GM12878 (cell line): ENCODE data around the gene KRT72. TPM values are rescaled to one million over a fixed set of nuclear protein-coding genes. Genes with fewer than 3 reads are reported as not detected.

Experiments used
- ATAC-seq: fragments of 200-7000 bp; cut with Tn5 transposase; 3 replicates; pipeline ENCODE4 v1.9.1; 2020; ENCODE audit warnings: mild to moderate bottlenecking, moderate library complexity
- BruUV-seq: library from RNA; stranded (reverse); fragments of 400-500 nt; replicated peaks from 2 replicates; lab custom pipeline; 2021; lab: Mats Ljungman, UMichigan
- CTCF ChIA-PET: fragments of 300-600 bp; sonication (Branson Sonifier 250); formaldehyde crosslinking; extraction: SDS; loops from one replicate; lab custom pipeline; 2021; ENCODE audit warnings: inconsistent platforms; lab: Yijun Ruan, JAX
- POLR2A ChIA-PET: fragments of 350-600 bp; formaldehyde crosslinking; extraction: SDS; loops from one replicate; lab custom pipeline; 2021; ENCODE audit warnings: inconsistent platforms; lab: Charles Lee
- RAD21 ChIA-PET: fragments of 300-600 bp; sonication (Branson Sonifier 250); formaldehyde crosslinking; loops from one replicate; lab custom pipeline; 2023; ENCODE audit warnings: antibody characterized with exemption; ENCODE audit not compliant: unreplicated experiment; lab: Charles Lee
- SMC1A ChIA-PET: fragments of 300-600 bp; sonication (Branson Sonifier 250); formaldehyde crosslinking; loops from one replicate; lab custom pipeline; 2023; ENCODE audit not compliant: unreplicated experiment, uncharacterized antibody; lab: Charles Lee
- DNase-seq: peaks from one replicate; pipeline ENCODE4 v3.0.0-alpha.2; 2011; ENCODE audit warnings: low read depth, low spot score
- FAIRE-seq: peaks from 3 replicates; lab custom pipeline; 2011; peaks lifted over from hg19 to GRCh38; lab: Jason Lieb, UNC
- H2AFZ ChIP-seq: 2 replicates; pipeline ENCODE4 v1.6.0; 2011; ENCODE audit warnings: low read depth, low read length, control low read depth; ENCODE audit not compliant: control insufficient read depth
- H3K27ac ChIP-seq: 2 replicates; pipeline ENCODE4 v1.5.1; 2011; ENCODE audit warnings: control low read depth; ENCODE audit not compliant: control insufficient read depth, insufficient read depth
- H3K27me3 ChIP-seq, 2 experiments: replicated peaks in 1 of 2; 2 replicates each; pipeline versions ENCODE4 v1.6.0 to v1.6.1; 2011; ENCODE audit warnings: low read length in 1 of 2; ENCODE audit not compliant: control insufficient read depth in 2 of 2, insufficient read depth in 2 of 2
- H3K36me3 ChIP-seq, 2 experiments: 2 replicates each; pipeline ENCODE4 v1.5.1; 2011; ENCODE audit warnings: low read length in 1 of 2; ENCODE audit not compliant: control insufficient read depth in 2 of 2, insufficient read depth in 2 of 2
- H3K4me1 ChIP-seq: 2 replicates; pipeline ENCODE4 v1.6.1; 2011; ENCODE audit warnings: mild to moderate bottlenecking, low read length, moderate library complexity, mixed read lengths; ENCODE audit not compliant: control insufficient read depth, insufficient read depth
- H3K4me2 ChIP-seq: 2 replicates; pipeline ENCODE4 v1.6.0; 2011; ENCODE audit warnings: control low read depth; ENCODE audit not compliant: control insufficient read depth, insufficient read depth
- H3K4me3 ChIP-seq: fragments of 200-600 bp; sonication (generic); 2 replicates; pipeline ENCODE4 v1.5.1; 2016
- H3K79me2 ChIP-seq: 2 replicates; pipeline ENCODE4 v1.6.0; 2011; ENCODE audit warnings: low read length; ENCODE audit not compliant: control insufficient read depth, insufficient read depth
- H3K9ac ChIP-seq: 2 replicates; pipeline ENCODE4 v1.8.0; 2011; ENCODE audit warnings: low read length, control low read depth, mixed read lengths; ENCODE audit not compliant: control insufficient read depth, insufficient read depth
- H3K9me3 ChIP-seq: replicated peaks from 3 replicates; pipeline ENCODE4 v1.5.1; 2011; ENCODE audit warnings: mild to moderate bottlenecking, low read length; ENCODE audit not compliant: control insufficient read depth, insufficient read depth
- H4K20me1 ChIP-seq: 2 replicates; pipeline ENCODE4 v1.6.0; 2011; ENCODE audit not compliant: control insufficient read depth, insufficient read depth
- ATF2 ChIP-seq: IDR thresholded peaks from 2 replicates; pipeline ENCODE4 v1.6.1; 2012; ENCODE audit warnings: low read length, inconsistent platforms
- CBFB ChIP-seq: IDR thresholded peaks from 2 replicates; pipeline ENCODE4 v1.6.1; 2016; ENCODE audit warnings: antibody characterized with exemption, low read depth
- HSF1 ChIP-seq: fragments of 150-350 bp; IDR thresholded peaks from 2 replicates; pipeline ENCODE4 v1.6.1; 2014; ENCODE audit warnings: mild to moderate bottlenecking, low read depth, low read length
- LARP7 ChIP-seq: fragments of 450-650 bp; IDR thresholded peaks from 2 replicates; pipeline ENCODE4 v1.6.1; 2017; ENCODE audit warnings: mild to moderate bottlenecking
- MYB ChIP-seq: fragments of 150-350 bp; IDR thresholded peaks from 2 replicates; pipeline ENCODE4 v1.6.1; 2014; ENCODE audit warnings: mild to moderate bottlenecking, low read depth, low read length, borderline replicate concordance
- POLR2AphosphoS2 ChIP-seq: IDR thresholded peaks from 2 replicates; pipeline ENCODE4 v1.6.1; 2011; ENCODE audit warnings: low read depth, mild to moderate bottlenecking, low read length, improper control_type of control experiment, moderate library complexity
- SIN3A ChIP-seq: IDR thresholded peaks from 2 replicates; pipeline ENCODE4 v1.6.1; 2012; ENCODE audit warnings: low read depth, low read length, improper control_type of control experiment
- SMC3 ChIP-seq: IDR thresholded peaks from 2 replicates; pipeline ENCODE4 v1.6.1; 2011; ENCODE audit warnings: low read length, improper control_type of control experiment, borderline replicate concordance
- SRF ChIP-seq, 2 experiments: IDR thresholded peaks; 2 replicates each; pipeline ENCODE4 v1.6.1; 2011; ENCODE audit warnings: low read depth in 2 of 2, low read length in 2 of 2, mild to moderate bottlenecking in 1 of 2, moderate library complexity in 1 of 2
- ZBED1 ChIP-seq: IDR thresholded peaks from 2 replicates; pipeline ENCODE4 v1.6.1; 2016; ENCODE audit warnings: borderline replicate concordance
- WGBS: methylation state at CpG from one replicate; pipeline ENCODE4 v1.1.6; 2016; ENCODE audit warnings: low lambda C conversion rate; ENCODE audit not compliant: insufficient replicate concordance, insufficient coverage; ENCODE audit errors: missing lambda C conversion rate; 5-methylcytosine and 5-hydroxymethylcytosine counted together
- in situ Hi-C: fragments of 300-500 bp; cut with MboI; formaldehyde crosslinking; loops from 9 replicates; pipeline ENCODE4 v1.14.3; 2018; ENCODE audit warnings: mixed read lengths
- intact Hi-C: fragments of 100-400 bp; cut with micrococcal nuclease; formaldehyde crosslinking; loops from one replicate; pipeline ENCODE4 v1.14.2; 2022; ENCODE audit not compliant: unreplicated experiment
- polyA plus RNA-seq, 11 experiments: library from polyadenylated mRNA; depleted of rRNA in 4 of 11; unstranded in 6 of 11; stranded (reverse) in 5 of 11; fragments of >200 nt; fragmentation: Nextera tagmentation in 4 of 11; fragmentation: Illumina TruSeq in 1 of 11; extraction: Ambion mirVana in 4 of 11; extraction: Trizol in 1 of 11; gene quantifications; 1 replicate in 1 of 11; 2 replicates in 10 of 11; pipeline versions ENCODE4 v1.2.1 to v1.2.3, GENCODE V29; 2011 to 2016; ENCODE audit warnings: inconsistent platforms in 2 of 11, missing spikeins in 2 of 11, low read depth in 1 of 11
- total RNA-seq, 4 experiments: library from RNA; depleted of rRNA in 3 of 4; stranded (reverse); fragments of >200 nt in 3 of 4; fragmentation: Illumina TruSeq in 1 of 4; extraction: Trizol in 1 of 4; gene quantifications; 2 replicates each; pipeline versions ENCODE4 v1.2.1 to v1.2.3, GENCODE V29; 2013 to 2021
- TF ChIP-seq, protein P1 (sequence below): IDR thresholded peaks from 2 replicates; pipeline ENCODE4 v1.6.1; 2012; ENCODE audit warnings: low read depth, low read length, improper control_type of control experiment
- TF ChIP-seq, protein P2 (sequence below): fragments of 450-650 bp; IDR thresholded peaks from 2 replicates; pipeline ENCODE4 v1.6.1; 2018; ENCODE audit warnings: borderline replicate concordance, mild to moderate bottlenecking; ENCODE audit not compliant: partially characterized antibody

KRT72 gene
- total and polyA plus RNA-seq, 10 of the 15 experiments (the other 5 are each of a cell fraction or from before 2014, with no cell fraction given) = not detected

GRCh38 chr12:52555577-52555976, 45.7 kb downstream of the KRT72 start:
- Histone ChIP-seq H3K27ac (no peak overlapping the region), H3K9me3 (no peaks in the 10 kb centered on the region), H3K4me3 (no peak overlapping the region), H4K20me1 (no peaks in the 10 kb centered on the region), H3K9ac (no peak overlapping the region), H3K4me1 (no peaks in the 10 kb centered on the region), H2AFZ (no peak overlapping the region), H3K4me2 (no peak overlapping the region), H3K36me3 (no peaks in the 10 kb centered on the region), H3K27me3 (peaks cover 4 to 5% of the 10 kb centered on the region in 2 experiments; a peak in 3 of 4 replicates), H3K79me2 (no peaks in the 10 kb centered on the region)
- ATAC-seq (no peak), DNase-seq (no peak), FAIRE-seq (no peak)
- RAD21 ChIA-PET = no interaction called here
- in situ Hi-C loops (no loop called here), intact Hi-C loops (no loop called here)
- POLR2A ChIA-PET = no interaction called here
- BruUV-seq = no TSS peak
- CTCF ChIA-PET = no interaction called here
- WGBS = 4% methylated on average over 6 of the region's 6 CpGs
- SMC1A ChIA-PET = no interaction called here
- no peak for TF ChIP-seq LARP7
- no peak for TF ChIP-seq ZBED1
- no peak for TF ChIP-seq SRF (IDR thresholded peaks at IDR 0.05; ENCODE audit: low read depth in 2 of 2, low read length in 2 of 2)
- no peak for TF ChIP-seq SIN3A
- TF ChIP-seq MYB = no peak
- no peak for TF ChIP-seq SMC3
- no peak for TF ChIP-seq HSF1
- TF ChIP-seq, protein P1, sequence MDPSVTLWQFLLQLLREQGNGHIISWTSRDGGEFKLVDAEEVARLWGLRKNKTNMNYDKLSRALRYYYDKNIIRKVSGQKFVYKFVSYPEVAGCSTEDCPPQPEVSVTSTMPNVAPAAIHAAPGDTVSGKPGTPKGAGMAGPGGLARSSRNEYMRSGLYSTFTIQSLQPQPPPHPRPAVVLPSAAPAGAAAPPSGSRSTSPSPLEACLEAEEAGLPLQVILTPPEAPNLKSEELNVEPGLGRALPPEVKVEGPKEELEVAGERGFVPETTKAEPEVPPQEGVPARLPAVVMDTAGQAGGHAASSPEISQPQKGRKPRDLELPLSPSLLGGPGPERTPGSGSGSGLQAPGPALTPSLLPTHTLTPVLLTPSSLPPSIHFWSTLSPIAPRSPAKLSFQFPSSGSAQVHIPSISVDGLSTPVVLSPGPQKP = no peak
- no peak for TF ChIP-seq POLR2AphosphoS2
- TF ChIP-seq ATF2 = no peak
- TF ChIP-seq CBFB = no peak
- TF ChIP-seq, protein P2, sequence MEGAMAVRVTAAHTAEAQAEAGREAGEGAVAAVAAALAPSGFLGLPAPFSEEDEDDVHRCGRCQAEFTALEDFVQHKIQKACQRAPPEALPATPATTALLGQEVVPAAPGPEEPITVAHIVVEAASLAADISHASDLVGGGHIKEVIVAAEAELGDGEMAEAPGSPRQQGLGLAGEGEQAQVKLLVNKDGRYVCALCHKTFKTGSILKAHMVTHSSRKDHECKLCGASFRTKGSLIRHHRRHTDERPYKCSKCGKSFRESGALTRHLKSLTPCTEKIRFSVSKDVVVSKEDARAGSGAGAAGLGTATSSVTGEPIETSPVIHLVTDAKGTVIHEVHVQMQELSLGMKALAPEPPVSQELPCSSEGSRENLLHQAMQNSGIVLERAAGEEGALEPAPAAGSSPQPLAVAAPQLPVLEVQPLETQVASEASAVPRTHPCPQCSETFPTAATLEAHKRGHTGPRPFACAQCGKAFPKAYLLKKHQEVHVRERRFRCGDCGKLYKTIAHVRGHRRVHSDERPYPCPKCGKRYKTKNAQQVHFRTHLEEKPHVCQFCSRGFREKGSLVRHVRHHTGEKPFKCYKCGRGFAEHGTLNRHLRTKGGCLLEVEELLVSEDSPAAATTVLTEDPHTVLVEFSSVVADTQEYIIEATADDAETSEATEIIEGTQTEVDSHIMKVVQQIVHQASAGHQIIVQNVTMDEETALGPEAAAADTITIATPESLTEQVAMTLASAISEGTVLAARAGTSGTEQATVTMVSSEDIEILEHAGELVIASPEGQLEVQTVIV = no peak
